Endometrial microvascular endothelial cells (primary cell): ENCODE measurements around the gene PEX5L. TPM values are rescaled to one million over a fixed set of nuclear protein-coding genes. Genes with fewer than 3 reads are reported as not detected.

Experiments used
- in situ Hi-C: cut with HindIII; loops from 2 replicates; pipeline ENCODE4 v1.10.0; 2017; ENCODE audit warnings: low sequenced_read_pairs, low pct_unique_long_range_greater_than_20kb; ENCODE audit errors: inconsistent ontology term
- total RNA-seq: library from RNA; depleted of rRNA; stranded (reverse); fragments of >200 nt; gene quantifications from one replicate; pipeline ENCODE4 v1.2.3, GENCODE V29; 2015; ENCODE audit errors: inconsistent ontology term

PEX5L gene
- total RNA-seq, 1 donor from 2014 or later: not detected

DNA sequence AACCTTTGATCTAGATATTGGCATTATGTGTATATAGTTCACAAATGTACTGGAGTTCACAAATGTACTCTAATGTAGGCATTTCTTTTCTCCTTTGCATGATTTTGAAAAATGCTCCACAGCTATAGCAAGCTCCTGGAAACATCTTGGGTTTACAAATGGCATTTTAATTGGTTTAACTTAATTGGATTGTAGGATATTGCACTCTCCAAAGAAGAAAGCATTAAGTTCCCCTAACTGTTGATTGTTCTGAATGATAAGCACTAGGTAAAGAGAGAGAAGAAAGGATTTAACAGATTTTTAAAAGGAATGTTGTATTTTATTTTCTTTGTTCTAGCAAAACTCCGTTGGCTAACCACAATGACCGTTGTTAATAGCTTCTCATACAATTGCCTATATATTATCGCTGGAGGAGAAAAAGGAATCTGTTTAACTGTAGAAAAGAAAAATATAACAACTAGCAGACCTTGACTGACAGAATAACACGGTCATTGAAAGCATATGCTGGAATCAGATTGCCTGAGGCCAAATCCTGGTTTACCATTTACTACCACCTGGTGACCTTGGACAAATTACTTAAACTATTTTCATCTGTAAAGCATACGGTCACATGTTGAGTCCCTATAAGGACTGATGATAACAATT, 170.8 kb downstream of the PEX5L start:
- in situ Hi-C loops: no loop called here

DNA sequence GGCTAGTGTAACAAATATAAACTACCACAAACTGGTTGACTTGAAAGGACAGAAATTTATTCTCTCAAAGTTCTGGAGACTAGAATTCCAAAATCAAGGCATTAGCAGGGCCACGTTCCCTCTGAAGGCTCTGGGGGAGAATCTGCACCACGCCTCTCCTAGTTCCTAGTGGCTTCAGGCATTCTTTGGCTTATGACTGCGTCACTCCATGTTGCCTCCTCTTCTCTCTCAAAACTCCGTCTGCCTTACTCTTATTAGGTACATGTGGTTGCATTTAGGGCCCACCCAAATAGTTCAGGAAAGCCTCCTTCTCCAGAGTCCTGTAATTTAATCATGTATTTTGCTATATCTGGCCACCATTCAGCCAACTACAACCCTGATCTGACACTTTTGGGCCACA, 174.8 kb downstream of the PEX5L start:
- in situ Hi-C loops: no loop called here

DNA sequence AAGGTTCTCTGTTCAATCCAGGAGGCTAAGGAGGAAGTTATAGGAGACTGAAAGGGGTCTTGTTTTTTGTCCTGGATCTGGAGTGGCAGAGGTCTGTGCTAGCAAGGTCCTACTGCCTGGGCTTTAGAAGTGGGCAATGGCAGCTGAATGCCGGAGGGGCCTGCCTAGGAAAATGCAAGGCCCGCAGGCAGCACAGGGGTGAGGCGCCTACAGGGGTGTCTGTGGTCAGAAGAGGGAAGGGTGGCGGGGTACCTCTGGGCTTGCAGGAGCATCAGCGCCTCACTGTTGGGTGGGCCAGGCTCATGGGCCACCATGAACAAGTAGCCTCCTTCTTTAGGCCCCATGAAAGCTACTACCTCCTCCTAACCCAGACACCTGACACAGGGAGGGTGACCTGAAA, 175.4 kb downstream of the PEX5L start:
- in situ Hi-C loops: no loop called here

DNA sequence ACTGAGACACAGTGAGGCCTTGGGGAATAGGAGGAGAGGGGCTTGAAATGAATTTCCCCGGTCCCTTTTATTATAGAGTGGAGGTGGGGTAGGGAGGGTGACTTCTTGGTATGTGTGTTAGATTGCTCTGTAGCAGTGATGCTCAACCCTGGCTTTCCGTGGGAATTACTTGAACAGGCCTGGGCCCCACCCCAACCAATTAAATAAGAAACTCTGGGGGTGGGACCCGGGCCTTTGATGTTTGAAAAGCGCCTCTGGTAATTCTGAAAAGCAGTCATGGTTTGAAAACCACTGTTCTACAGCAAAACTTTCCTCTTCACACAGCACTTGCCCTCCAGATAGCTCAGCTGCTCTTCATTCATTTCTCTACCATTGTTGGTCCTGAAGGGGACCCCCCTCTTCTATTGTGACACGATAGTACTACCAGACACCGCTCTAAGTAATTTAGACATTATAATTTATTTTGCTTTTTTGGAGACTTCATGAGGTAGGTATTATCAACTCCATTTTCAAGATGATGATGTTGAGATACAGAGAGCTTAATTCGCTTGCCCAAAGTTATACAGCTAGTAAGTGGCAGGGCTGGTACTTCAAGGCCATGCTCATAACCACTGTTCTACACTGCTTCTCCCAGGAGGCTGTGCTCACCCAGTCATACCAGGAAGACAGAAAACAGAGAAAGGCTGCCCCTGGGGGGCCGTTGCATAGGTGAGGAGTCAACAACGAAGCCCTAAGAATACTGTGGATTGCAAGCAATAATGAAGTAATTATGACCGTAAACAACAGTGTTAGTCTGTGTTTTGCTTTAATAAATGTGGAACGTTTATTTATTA, 176.2 kb downstream of the PEX5L start:
- in situ Hi-C loops: no loop called here

DNA sequence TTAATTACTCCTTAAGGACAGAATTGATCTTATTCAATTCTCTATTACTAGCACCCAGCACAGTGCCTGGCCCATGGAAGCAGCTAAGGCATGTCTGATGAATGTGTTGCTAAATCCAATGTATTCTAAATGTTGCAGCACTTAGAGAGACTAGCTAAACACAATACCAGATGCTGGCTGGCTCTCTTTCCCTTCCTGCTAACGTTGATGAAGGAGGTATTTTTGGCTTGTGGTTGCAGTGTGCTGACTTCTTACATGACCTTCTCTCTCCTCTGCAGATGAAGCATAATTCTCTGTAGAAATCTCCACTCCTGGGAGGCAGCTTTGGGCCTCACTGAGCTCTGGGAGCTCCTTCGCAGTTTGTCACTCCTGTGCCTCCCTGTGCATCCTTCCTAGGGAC, 183.6 kb downstream of the PEX5L start:
- in situ Hi-C loops: no loop called here

DNA sequence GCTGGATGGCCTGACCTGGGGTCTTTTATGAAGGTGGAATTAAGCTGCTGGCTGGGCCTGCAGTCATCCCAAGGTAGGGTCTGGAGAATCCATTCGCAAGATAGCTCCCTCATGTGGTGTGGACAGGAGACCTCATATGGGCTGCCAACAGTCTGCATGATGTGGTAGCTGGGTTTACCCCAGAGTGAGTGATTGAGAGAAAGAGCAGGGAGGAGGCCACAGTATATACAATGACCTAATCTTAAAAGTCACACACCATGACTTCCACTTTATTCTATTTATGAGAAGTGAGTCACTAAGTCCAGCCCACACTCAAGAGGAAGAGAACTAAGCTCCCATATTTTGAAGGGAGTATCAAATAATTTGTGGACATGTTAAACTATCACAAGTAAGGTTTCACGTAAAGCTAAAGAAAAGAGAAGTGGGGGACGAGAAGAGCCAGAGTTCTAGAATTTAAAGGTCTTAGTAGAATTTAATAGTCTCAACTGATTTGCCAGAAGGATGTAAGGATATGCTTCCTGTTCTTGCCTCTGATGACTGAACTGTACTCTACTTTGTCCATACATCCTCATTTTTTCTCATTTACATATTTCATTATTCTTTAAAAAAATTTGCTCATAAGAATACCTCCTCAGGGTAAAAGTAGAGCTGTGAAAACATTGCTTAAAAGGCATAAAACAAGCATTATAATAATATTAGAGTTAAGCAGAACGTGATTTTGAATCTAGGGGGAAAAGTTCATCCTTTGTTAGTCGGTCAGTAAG, 184.4 kb downstream of the PEX5L start:
- in situ Hi-C loops: no loop called here

DNA sequence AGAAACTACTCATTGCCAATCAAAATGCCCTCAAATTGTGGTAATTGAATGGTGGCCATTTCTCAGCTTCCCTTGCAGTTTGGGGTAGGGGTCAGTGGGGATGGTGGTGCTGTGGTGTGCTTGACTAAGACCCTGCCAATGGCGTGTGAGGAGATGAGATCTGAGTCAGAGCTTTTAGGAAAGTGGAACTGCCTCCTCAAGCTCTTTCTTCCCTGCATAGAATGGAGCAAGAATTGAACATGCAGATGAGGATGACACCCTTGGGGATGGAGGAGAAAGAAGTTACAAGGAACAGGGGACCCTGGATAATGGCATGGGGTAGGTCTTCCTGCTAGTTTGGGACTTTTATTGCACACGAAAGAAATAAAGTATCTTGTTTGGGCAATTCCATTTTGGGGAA, 188.0 kb downstream of the PEX5L start:
- in situ Hi-C loops: no loop called here

DNA sequence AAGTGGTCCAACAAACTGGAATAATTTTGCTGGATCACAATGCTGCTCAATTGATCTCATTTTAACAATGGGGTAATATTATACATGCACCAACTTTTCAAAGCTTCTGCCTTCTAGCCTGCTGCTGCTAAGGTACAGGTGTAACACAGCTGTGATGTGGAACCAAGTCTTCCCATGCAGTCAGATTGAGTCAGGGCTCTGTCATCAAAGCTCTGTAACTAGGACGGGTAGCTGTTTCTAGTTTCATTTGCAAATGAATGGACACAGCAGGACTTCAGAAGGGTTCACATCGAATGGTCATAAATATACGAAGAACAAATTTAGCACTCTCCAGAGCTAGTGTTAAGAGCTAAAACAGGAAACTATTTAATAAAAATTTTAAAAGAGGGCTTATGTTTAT, 194.7 kb downstream of the PEX5L start:
- in situ Hi-C loops: no loop called here

DNA sequence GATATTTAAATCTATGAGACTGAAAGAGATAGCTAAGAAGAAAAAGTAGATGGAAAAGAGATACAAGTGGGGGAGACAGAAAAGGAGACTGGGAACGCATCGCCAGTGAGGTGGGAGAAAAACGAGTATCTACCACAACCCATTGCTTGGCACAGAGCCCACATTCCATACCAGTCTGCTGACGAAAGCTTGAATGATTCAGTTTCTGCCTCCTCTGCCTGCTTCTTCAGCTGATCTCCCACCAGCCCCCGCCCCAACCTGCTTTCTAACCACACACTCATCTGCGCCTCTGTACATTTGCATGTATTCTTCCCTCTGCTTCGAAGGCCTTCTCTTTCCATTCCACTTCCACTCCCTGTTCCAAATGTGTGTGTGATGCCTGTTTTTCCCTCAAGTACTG, 195.8 kb downstream of the PEX5L start:
- in situ Hi-C loops: no loop called here

DNA sequence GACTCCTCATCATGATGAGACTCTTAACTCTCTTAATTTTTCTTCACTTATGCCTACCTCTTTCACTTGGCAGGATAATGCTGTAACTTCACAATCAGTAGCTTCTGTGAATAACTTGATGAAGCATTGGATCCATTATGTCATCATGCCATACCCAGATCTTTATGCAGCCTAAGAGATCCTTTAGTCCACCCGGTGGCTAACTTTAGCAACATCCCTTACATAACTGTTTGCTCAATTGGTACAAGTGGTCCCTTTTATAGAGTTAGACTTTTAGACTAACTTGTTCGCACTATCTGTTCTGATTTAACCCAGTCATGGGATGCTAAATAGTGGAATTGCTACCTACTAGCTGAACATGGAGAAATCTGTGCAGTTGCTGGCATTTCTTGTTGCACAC, 199.4 kb downstream of the PEX5L start:
- in situ Hi-C loops: no loop called here

DNA sequence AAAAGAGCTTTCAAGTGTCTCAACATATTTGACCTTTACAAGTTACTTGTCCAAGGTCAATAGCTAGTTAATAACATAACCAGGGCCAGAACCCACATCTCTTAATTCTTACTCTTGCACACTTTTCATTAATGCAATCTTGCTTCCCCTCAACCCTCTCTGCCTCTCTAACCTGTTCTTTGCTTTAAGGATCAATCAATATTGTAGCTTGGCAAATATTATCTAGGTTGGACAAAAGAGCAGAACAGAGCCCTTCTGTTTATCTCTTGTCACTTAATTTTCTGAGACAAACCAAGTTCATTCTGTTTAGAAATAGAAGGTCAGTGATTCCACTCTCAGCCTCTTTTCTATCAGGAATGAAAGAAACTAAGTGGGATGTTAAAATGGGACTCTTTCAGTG, 203.4 kb downstream of the PEX5L start:
- in situ Hi-C loops: no loop called here

DNA sequence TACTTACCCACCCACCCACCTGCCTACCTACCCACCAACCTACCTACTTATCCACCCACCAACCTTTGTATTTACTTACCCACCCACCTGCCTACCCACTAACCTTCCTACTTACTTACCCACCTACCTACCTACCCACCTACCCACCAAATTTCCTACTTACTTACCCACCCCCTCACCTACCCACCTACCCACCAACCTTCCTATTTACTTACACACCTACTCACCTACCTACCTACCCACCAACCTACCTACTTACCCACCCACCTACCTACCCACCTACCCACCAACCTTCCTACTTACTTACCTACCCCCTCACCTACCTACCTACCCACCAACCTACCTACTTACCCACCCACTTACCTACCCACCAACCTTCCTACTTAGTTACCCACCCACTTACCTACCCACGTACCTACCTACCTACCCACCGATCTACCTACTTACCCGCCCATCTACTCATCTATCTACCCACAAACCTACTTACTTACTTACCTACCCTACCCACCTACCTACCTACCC, 204.3 kb downstream of the PEX5L start:
- in situ Hi-C loops: no loop called here

DNA sequence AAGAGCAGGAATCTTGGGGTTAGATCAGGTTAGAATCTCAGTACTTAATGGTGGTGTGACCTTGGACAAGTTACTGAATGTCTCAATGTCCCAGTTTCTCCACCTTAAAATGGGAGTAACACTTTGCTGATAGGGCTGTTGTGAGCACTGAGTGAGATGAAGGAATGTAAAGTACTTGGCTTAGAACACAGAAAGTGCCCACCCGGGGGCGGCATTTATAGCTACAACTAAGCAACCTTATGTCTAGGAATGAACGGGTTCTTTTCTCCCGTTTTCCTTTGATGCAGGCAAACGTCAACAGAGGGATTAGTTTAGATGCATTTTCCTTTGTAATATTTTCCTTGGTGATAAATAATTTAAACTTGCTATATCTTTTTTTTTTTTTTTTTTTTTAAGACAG, 207.3 kb downstream of the PEX5L start:
- in situ Hi-C loops: no loop called here

DNA sequence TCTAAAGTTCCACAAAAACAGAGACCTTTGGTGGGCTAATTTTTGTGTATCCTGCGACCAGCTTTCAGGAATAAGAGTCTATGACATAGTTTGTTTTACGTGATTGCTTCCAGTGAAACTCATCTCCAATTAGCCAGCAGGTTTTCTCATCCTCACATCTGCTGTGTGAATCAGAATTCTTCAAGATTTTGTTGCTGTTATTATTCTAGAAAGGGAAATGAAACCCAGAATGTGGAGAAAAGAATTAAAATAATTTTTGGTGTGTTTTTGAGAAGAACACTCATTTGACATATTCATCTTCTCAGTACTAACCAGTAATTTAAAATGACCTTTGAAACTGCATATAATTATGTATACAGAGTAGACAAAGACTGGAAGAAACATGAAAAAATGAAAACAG, 208.0 kb downstream of the PEX5L start:
- in situ Hi-C loops: no loop called here

DNA sequence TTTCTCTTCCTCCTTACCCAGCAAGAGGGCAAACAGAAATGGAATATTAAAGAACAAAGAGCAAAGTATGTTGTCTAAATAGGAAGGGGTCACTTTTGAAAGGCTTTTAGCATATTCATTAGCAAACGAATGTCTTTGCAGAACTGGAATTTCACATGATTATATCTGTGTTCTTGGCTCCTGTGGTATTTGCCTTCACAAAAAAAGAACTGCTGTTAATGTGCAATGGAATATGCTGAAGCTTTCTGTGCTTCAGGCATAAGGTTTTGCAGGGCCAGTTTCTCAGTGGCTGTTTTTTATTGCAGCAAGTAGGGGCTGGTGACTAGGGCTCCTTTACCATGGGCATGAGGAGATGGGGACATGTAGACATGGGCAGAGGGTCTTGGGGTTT, 210.5 kb downstream of the PEX5L start:
- in situ Hi-C loops: no loop called here

DNA sequence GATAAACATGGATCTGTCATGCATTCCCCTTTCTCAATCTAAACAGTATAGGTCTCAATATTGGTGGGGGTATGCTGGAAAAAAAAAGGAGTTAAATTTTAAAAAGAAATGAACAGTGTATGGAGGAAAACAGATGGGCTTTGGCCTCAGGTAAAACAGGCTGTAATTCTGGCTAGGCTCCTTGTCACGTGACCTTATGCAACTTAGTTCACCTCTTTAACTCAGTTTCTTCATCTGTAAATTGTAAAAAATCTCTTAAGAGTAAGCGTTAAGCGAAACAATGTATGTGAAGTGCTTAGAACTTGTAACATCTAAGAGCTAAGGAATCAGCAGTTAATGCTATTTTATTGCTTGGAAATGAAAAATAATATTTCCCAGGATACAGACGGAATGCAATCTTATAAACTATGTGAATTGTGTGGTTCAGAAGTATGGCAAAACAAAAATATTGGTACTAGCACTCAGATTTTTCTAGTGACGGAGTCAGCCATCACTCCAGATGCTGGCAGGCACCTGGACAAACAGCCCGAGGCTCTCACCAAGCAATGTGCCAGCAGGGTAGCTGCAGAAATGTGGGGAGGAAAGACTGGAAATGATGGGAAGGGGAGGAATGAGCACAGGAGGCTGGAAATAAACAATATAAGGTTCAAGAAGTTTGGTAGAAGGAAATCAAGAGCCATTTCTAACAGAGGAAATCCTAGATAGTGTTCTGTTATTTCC, 211.1 kb downstream of the PEX5L start:
- in situ Hi-C loops: no loop called here

DNA sequence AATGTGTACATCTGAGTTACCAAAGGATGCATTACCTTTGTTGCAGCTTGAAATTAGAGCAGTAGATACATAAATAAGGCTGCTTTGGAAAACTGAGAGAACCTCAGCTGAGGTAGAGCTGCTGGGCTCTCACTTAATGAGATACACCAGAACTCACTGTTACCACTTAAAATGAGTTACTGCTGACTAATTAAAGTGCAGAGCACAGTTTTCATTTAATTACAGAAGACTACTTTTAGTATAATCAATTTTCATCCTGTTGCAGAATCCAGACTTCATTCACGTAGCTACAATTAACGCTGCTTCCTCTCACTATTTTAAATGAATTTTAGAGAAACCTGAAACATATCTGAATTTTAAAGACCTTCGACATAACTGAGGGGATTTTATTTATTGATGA, 214.4 kb downstream of the PEX5L start:
- in situ Hi-C loops: no loop called here

DNA sequence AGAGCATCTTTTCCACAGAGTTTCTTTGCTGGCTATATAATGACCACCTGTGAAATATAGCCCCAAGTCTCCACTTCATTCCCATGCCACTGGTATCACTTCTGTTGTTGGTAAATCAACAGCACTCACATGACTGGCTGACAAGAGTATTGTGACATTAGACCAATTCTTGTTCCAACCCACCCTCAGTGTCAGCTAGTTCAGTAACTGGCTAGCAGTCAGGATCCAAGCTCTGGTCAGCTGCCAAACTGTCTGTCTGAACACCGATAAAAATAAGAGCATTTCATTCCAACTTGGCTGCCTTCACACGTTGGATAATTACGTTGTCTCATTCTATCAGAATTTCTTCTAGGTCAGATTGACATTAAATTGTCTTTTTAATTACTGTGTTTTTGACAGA, 217.4 kb downstream of the PEX5L start:
- in situ Hi-C loops: no loop called here

DNA sequence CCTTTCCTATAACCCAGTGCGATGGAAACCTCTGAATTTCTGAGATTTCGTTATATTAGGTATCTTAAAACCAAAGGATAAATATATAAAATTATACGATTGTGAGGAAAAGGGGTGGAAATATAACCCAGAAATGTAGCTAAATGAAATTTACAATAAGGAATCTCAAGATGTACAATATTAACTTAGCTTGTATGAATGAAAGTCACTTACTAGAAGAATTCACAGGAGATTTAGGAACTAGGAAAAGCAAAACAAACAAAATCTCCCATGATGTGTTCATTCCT, 224.7 kb downstream of the PEX5L start:
- in situ Hi-C loops: no loop called here
